ENCODE measurements around the gene CFAP45. TPM values are rescaled to one million over a fixed set of nuclear protein-coding genes. Genes with fewer than 3 reads are reported as not detected.

The CFAP45 gene
- polyA plus RNA-seq, 2 of the 4 experiments (the other 2 are of a cell fraction) = 0.67 to 0.89 TPM

GRCh38 chr1:159872891-159873290 is 27.1 kb downstream of the CFAP45 start (continued):
- TF ChIP-seq CTCF (IDR thresholded peaks at IDR 0.05) (no peak), BHLHE40 (IDR thresholded peaks at IDR 0.05; ENCODE audit: low read depth, low read length) (no peak), JUN (IDR thresholded peaks at IDR 0.05) (no peak), KDM1A (IDR thresholded peaks at IDR 0.05; ENCODE audit: low read depth) (no peak), MAZ (IDR thresholded peaks at IDR 0.05; ENCODE audit: borderline replicate concordance, low read depth, low read length) (no peak)

- ChIA-PET POLR2A (no interaction called here), CTCF (interaction anchor here (0.9 to 3.0 kb wide), 4 partner anchors 11 to 73 kb away, joined by 3 to 17 read pairs (median 4); no protein-coding TSS in a partner anchor)
- ATAC-seq (no peak), FAIRE-seq (no peak), DNase-seq (ENCODE audit: low read depth in 1 of 2, low spot score in 1 of 2) (no peak)
- Histone ChIP-seq H3K27ac (no peak overlapping the region), H3K9me3 (no peaks in the 10 kb centered on the region), H3K4me3 (no peak overlapping the region), H3K4me2 (no peak overlapping the region), H3K4me1 (0 out of 3 replicates have a peak, but pooled peaks cover 3% of the 10 kb centered on the region)
- WGBS (ENCODE audit: missing lambda C conversion rate) = 84% methylated on average over 5 of the region's 5 CpGs
- TF ChIP-seq POLR2A (IDR thresholded peaks at IDR 0.05; ENCODE audit: low read length) = no peak
- TF ChIP-seq USF2 (IDR thresholded peaks at IDR 0.05) = no peak
- TF ChIP-seq POLR2AphosphoS2 (conservative IDR thresholded peaks at IDR 0.05; ENCODE audit: low read length) = no peak
Observed at GRCh38 chr1:159870704-159871103, 29.3 kb downstream of the CFAP45 start.

- Histone ChIP-seq H3K4me1 (0 out of 3 replicates have a peak, but pooled peaks cover 3% of the 10 kb centered on the region), H3K4me3 (no peak overlapping the region), H3K9me3 (no peaks in the 10 kb centered on the region), H3K27ac (peak overlapping the region in 1 of 2 experiments; percentile 32; a peak in 1 of 6 replicates), H3K4me2 (no peak overlapping the region)
- ATAC-seq (no peak), DNase-seq (ENCODE audit: low read depth in 1 of 2, low spot score in 1 of 2) (no peak), FAIRE-seq (no peak)
- WGBS (ENCODE audit: missing lambda C conversion rate) = 43% methylated on average over 1 of the region's 1 CpG
- POLR2A ChIA-PET = no interaction called here
- TF ChIP-seq HEYL (CRISPR knock-in tag; IDR thresholded peaks at IDR 0.05) = no peak
- TF ChIP-seq TP53 (CRISPR knock-in tag; IDR thresholded peaks at IDR 0.05) = no peak
- TF ChIP-seq MAFK (IDR thresholded peaks at IDR 0.05; ENCODE audit: partially characterized antibody) = no peak
- no peak for TF ChIP-seq CEBPB (IDR thresholded peaks at IDR 0.05)
- TF ChIP-seq HOXB13 (CRISPR knock-in tag; IDR thresholded peaks at IDR 0.05; ENCODE audit: low read depth) = no peak
- no peak for TF ChIP-seq ELK1 (IDR thresholded peaks at IDR 0.05; ENCODE audit: low read depth, low read length)
- no peak for TF ChIP-seq RFX5 (IDR thresholded peaks at IDR 0.05)
- no peak for TF ChIP-seq JUNB (IDR thresholded peaks at IDR 0.05)
- no peak for TF ChIP-seq RCOR1 (IDR thresholded peaks at IDR 0.05; ENCODE audit: low read depth, low read length)
- TF ChIP-seq ZNF302 (CRISPR knock-in tag; IDR thresholded peaks at IDR 0.05) = no peak
- TF ChIP-seq JUN (IDR thresholded peaks at IDR 0.05) = no peak
- no peak for TF ChIP-seq SMC3 (IDR thresholded peaks at IDR 0.05)
- TF ChIP-seq FOSB (CRISPR knock-in tag; IDR thresholded peaks at IDR 0.05) = no peak
- no peak for TF ChIP-seq POLR2A (IDR thresholded peaks at IDR 0.05; ENCODE audit: low read length)
- TF ChIP-seq GATA3 (IDR thresholded peaks at IDR 0.05; ENCODE audit: borderline replicate concordance) = no peak
- TF ChIP-seq HOXB5 (CRISPR knock-in tag; IDR thresholded peaks at IDR 0.05) = no peak
- no peak for TF ChIP-seq SREBF2 (IDR thresholded peaks at IDR 0.05)
- TF ChIP-seq FOSL2 (IDR thresholded peaks at IDR 0.05) = no peak
- TF ChIP-seq FOSL2 (CRISPR knock-in tag; IDR thresholded peaks at IDR 0.05) = no peak
- TF ChIP-seq NFE2L2 (conservative IDR thresholded peaks at IDR 0.05; ENCODE audit: low read length) = no peak
- CTCF ChIA-PET = interaction anchor here (0.8 to 3.0 kb wide), 4 partner anchors 9 to 71 kb away, joined by 3 to 17 read pairs (median 6); no protein-coding TSS in a partner anchor
Observed at GRCh38 chr1:159869607-159870006, 30.4 kb downstream of the CFAP45 start.
